Skeletal muscle tissue (tissue), 5 donors: ENCODE measurements around the gene RRN3. TPM values are rescaled to one million over a fixed set of nuclear protein-coding genes. Genes with fewer than 3 reads are reported as not detected.
"Not testable (repeated sequence)": the region's sequence is repeated elsewhere in the genome, so short reads cannot be mapped to it uniquely, and the experiment has no call there.

Source experiments
- H3K27ac ChIP-seq: one replicate; pipeline ENCODE4 v1.7.0; 2013; ENCODE audit warnings: mild to moderate bottlenecking, low read depth, low read length, inconsistent platforms
- H3K27me3 ChIP-seq, 3 donors: one replicate each; pipeline ENCODE4 v1.7.0; 2013; ENCODE audit warnings: low read length in 3 of 3; ENCODE audit not compliant: control insufficient read depth in 3 of 3, insufficient read depth in 3 of 3
- H3K36me3 ChIP-seq, 3 donors: one replicate each; pipeline ENCODE4 v1.7.0; 2013; ENCODE audit warnings: low read length in 3 of 3; ENCODE audit not compliant: control insufficient read depth in 3 of 3, insufficient read depth in 3 of 3
- H3K4me1 ChIP-seq, 3 donors: one replicate each; pipeline ENCODE4 v1.7.0; 2013; ENCODE audit warnings: low read length in 3 of 3, mild to moderate bottlenecking in 3 of 3; ENCODE audit not compliant: control insufficient read depth in 3 of 3, insufficient read depth in 3 of 3
- H3K4me3 ChIP-seq, 3 donors: one replicate each; pipeline ENCODE4 v1.7.0; 2013; ENCODE audit warnings: low read length in 3 of 3
- H3K9ac ChIP-seq, 3 donors: one replicate each; pipeline ENCODE4 v1.7.0; 2013; ENCODE audit warnings: low read length in 3 of 3, mild to moderate bottlenecking in 3 of 3, moderate library complexity in 2 of 3, low read depth in 1 of 3
- H3K9me3 ChIP-seq, 3 donors: one replicate each; pipeline ENCODE4 v1.7.0; 2013; ENCODE audit warnings: low read length in 3 of 3; ENCODE audit not compliant: control insufficient read depth in 3 of 3
- small RNA-seq: library from RNA; depleted of rRNA; stranded (forward); fragments of <200 nt; gene quantifications from one replicate; pipeline ENCODE3, GENCODE V24; 2014
- total RNA-seq: library from RNA; depleted of rRNA; stranded (reverse); fragments of >200 nt; gene quantifications from one replicate; pipeline ENCODE4 v1.2.3, GENCODE V29; 2014
- donor health status: Osteomylitis.

Gene RRN3
- total RNA-seq, 1 donor from 2014 or later: 26.6 TPM

GRCh38 chr16:15015671-15016070 is 78.4 kb downstream of the RRN3 start:
- H3K27me3 ChIP-seq, H3K9me3 ChIP-seq, H3K4me3 ChIP-seq, H3K9ac ChIP-seq: not testable (repeated sequence)
- H3K36me3 ChIP-seq: peaks cover 4 to 15% (median 14%) of the 10 kb centered on the region in 3 donors
- peak overlapping the region; percentile 87 for H3K27ac ChIP-seq
- H3K4me1 ChIP-seq: peaks cover 17 to 25% (median 22%) of the 10 kb centered on the region in 3 donors

DNA sequence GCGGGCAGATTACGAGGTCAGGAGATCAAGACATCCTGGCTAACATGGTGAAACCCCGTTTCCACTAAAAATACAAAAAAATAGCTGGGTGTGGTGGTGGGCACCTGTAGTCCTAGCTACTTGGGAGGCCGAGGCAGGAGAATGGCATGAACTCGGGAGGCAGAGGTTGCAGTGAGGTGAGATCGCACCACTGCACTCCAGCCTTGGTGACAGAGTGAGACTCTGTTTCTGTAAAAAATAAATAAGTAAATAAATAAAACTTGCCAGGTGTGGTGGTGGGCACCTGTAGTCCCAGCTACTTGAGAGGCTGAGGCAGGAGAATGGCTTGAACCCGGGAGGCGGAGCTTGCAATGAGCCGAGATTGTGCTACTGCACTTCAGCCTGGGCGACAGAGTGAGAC is 81.1 kb downstream of the RRN3 start:
- H3K9me3 ChIP-seq, H3K27ac ChIP-seq, H3K9ac ChIP-seq, H3K27me3 ChIP-seq, H3K36me3 ChIP-seq, H3K4me3 ChIP-seq: not testable (repeated sequence)
- H3K4me1 ChIP-seq: peaks cover 17 to 25% (median 22%) of the 10 kb centered on the region in 3 donors

Small RNAs within 50 kb of the gene (small RNA-seq; reads per million reads assigned to genes)
- gene MIR1972-1: not detected

Other genes with a start within 250 kb of the RRN3 start
- gene NPIPA1, start 156.8 kb downstream of the RRN3 start, total RNA-seq: 35.5 TPM
- gene PDXDC1, start 119.2 kb downstream of the RRN3 start, total RNA-seq: 36.0 TPM
- gene NTAN1, start 38.2 kb downstream of the RRN3 start, total RNA-seq: 39.7 TPM